ENCODE results near the gene PDE4D.

The PDE4D gene

DNA sequence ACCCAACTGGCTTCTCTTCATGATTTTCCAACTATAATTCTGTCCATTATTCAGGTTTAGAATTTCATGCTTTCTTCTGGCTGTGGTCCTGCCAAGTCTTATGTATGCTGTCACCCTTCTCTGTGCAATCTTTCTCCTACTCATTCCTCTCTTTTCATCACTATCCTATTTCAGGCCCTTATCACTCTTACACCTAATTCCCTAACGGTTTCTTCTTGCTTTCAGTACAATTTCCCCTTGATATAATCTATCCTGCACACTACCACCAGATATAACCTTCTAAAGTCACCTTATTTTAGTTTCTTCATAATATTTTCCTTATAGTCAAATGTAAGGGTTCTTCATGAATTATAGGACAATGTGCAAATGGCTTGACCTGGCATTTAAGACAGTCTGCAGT, 874.4 kb downstream of the PDE4D start:
- Histone ChIP-seq H3K27me3 (no peaks in the 10 kb centered on the region), H3K4me3 (no peak overlapping the region), H4K20me1 (no peaks in the 10 kb centered on the region), H3K27ac (no peak overlapping the region), H3K36me3 (peaks cover 6% of the 10 kb centered on the region; the same call in 1 of the 2 replicates), H3K9ac (no peak overlapping the region), H3K4me1 (no peaks in the 10 kb centered on the region), H3K4me2 (no peak overlapping the region), H3K9me3 (0 out of 2 replicates have a peak, but pooled peaks cover 4% of the 10 kb centered on the region)
- no peak for TF ChIP-seq Cebpa-rat (IDR thresholded peaks at IDR 0.05)

DNA sequence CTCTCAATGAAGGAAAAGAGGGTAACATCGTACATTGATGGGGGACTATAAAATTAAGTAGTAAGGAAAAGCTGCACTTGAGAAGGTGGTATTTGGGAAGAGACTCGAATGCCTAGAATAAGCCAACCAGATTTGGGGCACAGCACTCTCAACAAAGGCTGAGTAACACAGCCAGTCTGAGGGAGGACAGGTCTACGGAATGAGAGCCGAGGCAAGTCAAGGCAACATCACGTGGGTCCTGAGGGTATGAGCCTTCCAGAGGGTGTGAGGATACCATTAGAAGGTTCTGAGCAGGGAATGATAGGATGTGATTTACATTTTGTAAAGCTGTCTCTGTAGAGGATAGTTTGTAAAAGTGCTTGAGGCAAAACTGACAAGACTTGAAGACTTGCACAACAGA, 876.6 kb downstream of the PDE4D start:
- Histone ChIP-seq H3K27me3 (no peaks in the 10 kb centered on the region), H3K4me2 (no peak overlapping the region), H3K36me3 (0 out of 2 replicates have a peak, but pooled peaks cover 4% of the 10 kb centered on the region), H3K9ac (no peak overlapping the region), H3K27ac (no peak overlapping the region), H4K20me1 (no peaks in the 10 kb centered on the region), H3K9me3 (peaks cover 12% of the 10 kb centered on the region; the same call in 1 of the 2 replicates), H3K4me1 (no peaks in the 10 kb centered on the region), H3K4me3 (no peak overlapping the region)
- no peak for TF ChIP-seq Cebpa-rat (IDR thresholded peaks at IDR 0.05)

DNA sequence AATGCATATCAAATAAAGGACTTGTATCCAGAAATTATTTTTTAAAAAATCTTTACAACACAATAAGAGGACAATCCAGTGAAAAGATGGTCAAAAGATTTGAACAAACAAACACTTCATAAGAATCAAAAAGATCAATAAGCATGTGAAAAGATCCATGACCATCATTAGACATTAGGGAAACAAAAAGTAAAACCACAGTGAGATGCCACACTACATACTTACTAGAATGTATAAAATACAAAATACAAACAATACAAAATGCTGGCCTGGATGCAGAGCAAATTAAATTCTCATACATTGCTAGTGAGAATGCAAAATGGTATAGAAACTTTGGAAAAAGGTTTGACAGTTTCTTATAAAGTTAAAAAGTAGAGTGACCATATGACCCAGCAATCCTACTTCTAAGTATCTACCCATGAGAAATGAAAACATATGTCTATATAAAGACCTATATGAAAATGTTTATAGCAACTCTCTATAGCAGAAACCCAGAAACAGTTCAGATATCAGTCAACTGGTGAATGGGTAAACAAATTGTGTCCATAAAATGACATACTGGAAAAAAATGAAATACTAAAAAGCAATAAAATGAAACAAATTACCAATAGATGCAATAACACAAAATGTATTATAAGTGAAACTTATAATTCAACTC, 884.6 kb downstream of the PDE4D start:
- H3K27me3 ChIP-seq: no peaks in the 10 kb centered on the region
- H3K36me3 ChIP-seq: peaks cover 5% of the 10 kb centered on the region; the same call in 1 of the 2 replicates
- H3K27ac ChIP-seq: no peak overlapping the region
- no peak overlapping the region for H3K4me2 ChIP-seq
- H3K9me3 ChIP-seq: peaks cover 14% of the 10 kb centered on the region; the same call in 1 of the 2 replicates
- no peaks in the 10 kb centered on the region for H4K20me1 ChIP-seq
- H3K4me3 ChIP-seq: no peak overlapping the region
- no peak for TF ChIP-seq Cebpa-rat (IDR thresholded peaks at IDR 0.05)
- no peaks in the 10 kb centered on the region for H3K4me1 ChIP-seq
- no peak overlapping the region for H3K9ac ChIP-seq

DNA sequence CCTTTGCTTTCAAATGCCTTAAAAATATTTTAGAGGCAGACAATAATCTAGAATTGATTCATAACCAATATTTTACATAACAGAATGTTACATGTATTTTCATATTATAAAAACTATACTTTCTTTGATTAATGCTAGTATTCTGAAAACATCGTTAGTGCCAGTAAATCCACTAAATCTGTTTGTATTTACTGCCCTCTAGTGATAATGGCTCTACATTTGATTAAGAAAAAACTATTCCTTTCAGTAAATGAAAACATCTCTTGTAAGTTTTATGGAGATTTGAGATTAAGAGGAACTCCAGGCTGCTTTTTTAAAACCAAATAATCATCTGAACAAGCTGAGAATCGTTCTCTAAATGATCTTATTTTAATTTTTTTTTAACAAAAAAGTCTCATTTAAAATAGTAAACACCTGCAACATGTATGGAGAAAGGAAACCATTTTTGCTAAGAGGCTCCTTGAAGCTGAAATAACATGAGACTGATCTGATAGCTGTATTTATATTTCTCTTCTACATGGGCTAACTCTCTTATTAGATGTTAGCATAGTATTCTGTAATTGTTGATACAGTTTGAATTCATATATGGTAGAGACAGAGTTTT, 886.0 kb downstream of the PDE4D start:
- Histone ChIP-seq H3K27me3 (no peaks in the 10 kb centered on the region), H3K27ac (no peak overlapping the region), H4K20me1 (no peaks in the 10 kb centered on the region), H3K4me1 (no peaks in the 10 kb centered on the region), H3K36me3 (peaks cover 5% of the 10 kb centered on the region; the same call in 1 of the 2 replicates), H3K4me3 (no peak overlapping the region), H3K9ac (no peak overlapping the region), H3K9me3 (peaks cover 10% of the 10 kb centered on the region; the same call in 1 of the 2 replicates), H3K4me2 (no peak overlapping the region)
- no peak for TF ChIP-seq Cebpa-rat (IDR thresholded peaks at IDR 0.05)

DNA sequence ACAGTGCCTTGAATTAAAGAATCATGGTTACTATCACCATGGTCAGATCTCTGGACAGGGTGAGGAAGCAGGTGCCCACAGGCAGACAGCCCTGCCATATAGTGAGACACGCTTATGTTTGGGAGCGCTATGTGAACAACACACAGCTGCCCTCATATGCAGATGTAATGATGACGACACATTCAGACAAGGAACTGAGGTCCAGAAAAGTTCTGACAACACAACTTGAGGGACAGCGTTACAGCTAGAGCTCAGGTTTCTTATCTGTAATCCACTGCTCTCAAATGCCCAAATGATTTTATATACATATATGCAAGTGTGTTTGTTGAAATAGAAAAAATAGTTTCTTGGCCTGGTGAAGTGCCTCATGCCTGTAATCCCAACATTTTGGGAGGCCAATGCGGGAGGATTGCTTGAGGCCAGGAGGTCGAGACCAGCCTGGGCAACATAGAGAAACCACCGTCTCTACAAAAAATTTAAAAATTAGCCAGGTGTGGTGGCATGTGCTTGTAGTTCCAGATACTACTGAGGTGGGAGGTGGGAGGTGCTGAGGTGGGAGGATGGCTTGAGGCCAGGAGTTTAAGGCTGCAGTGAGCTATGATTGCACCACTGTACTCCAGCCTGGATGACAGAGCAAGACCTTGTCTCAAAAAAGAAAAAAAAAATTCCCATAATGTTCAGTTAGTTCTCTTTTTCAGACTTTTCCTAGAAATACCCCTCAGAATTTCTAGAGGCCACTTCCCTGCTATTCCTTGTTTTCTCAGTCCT, 887.4 kb downstream of the PDE4D start:
- TF ChIP-seq Cebpa-rat (IDR thresholded peaks at IDR 0.05): no peak
- Histone ChIP-seq H3K9me3 (peaks cover 6% of the 10 kb centered on the region; the same call in 1 of the 2 replicates), H3K4me2 (no peak overlapping the region), H3K36me3 (peaks cover 5% of the 10 kb centered on the region; the same call in 1 of the 2 replicates), H3K4me1 (no peaks in the 10 kb centered on the region), H4K20me1 (no peaks in the 10 kb centered on the region), H3K27ac (no peak overlapping the region), H3K27me3 (no peaks in the 10 kb centered on the region), H3K9ac (no peak overlapping the region), H3K4me3 (no peak overlapping the region)

DNA sequence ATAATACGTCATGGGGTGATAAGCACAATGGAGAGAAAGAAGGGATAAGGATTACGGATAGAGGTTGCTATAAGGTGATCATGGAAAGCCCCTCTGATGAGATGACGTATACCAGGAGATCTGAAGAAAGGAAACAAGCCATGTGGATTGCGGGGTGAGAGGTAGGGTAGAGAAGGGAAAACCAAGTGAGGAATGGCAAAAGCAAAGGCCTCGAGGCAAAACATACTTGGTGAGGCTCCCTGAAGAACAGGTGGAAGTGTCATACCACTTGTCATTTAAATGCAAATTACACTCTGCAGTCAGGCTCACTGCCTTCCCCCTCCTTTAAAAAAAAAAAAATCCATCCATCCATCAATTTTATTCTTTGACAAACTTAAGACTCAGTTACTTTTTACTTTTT, 889.9 kb downstream of the PDE4D start:
- Histone ChIP-seq H3K9me3 (no peaks in the 10 kb centered on the region), H3K27me3 (no peaks in the 10 kb centered on the region), H3K4me1 (no peaks in the 10 kb centered on the region), H3K27ac (no peak overlapping the region), H4K20me1 (no peaks in the 10 kb centered on the region), H3K9ac (no peak overlapping the region), H3K4me3 (no peak overlapping the region), H3K4me2 (no peak overlapping the region), H3K36me3 (no peaks in the 10 kb centered on the region)
- no peak for TF ChIP-seq Cebpa-rat (IDR thresholded peaks at IDR 0.05)

DNA sequence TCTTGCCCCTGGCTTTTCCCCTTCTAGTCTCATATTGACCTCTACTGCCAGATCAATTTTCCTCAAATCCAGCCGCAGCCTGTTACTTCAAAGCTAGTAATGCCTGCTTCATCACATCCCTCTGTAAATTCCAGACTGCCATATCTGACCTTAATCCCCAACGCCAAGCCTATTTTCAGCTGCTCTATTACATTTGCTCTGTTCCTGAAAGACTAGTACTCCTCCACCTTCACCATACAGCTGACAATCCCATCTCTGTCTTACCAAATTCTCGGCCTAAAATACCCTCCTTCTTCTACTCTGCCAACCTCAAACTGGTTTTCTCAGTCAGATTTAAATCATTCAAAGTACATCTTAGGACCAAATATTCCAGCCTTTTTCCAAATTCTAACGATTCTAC, 890.4 kb downstream of the PDE4D start:
- Histone ChIP-seq H3K4me2 (no peak overlapping the region), H3K4me3 (no peak overlapping the region), H3K9ac (no peak overlapping the region), H4K20me1 (no peaks in the 10 kb centered on the region), H3K27me3 (no peaks in the 10 kb centered on the region), H3K36me3 (no peaks in the 10 kb centered on the region), H3K9me3 (no peaks in the 10 kb centered on the region), H3K27ac (no peak overlapping the region), H3K4me1 (no peaks in the 10 kb centered on the region)
- no peak for TF ChIP-seq Cebpa-rat (IDR thresholded peaks at IDR 0.05)

DNA sequence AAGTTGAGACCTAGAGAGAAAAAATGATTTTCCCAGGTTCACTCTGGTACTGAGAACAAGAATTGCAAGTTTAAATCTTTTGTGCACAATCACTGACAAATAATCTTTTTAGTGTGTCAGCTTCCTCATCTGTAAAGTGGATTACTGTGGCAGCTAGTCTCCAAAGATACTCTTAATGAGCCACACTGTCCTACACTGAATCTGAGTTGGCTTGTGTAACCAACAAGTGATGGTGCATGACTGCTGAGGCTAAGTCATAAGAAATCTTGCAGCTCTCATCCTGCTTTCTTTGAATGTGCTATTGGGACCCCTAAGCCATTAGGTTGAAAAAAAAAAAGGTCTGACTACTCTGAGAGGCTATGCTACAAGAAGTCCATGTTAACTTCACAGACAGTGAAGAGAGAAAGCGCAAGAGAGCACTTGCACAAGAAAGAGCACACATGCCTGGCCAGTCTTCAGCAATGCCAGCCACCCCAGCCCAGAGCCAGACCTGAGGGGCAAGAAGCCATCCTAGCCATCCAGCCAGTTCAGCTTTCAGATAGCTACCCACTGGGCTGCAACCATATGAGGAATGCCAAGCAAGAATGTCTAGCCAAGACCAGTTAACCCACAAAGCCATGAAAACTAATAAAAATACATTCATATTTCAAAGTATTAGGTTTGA, 891.2 kb downstream of the PDE4D start:
- Histone ChIP-seq H3K4me2 (no peak overlapping the region), H3K36me3 (no peaks in the 10 kb centered on the region), H3K4me1 (no peaks in the 10 kb centered on the region), H3K9ac (no peak overlapping the region), H3K27me3 (no peaks in the 10 kb centered on the region), H4K20me1 (no peaks in the 10 kb centered on the region), H3K27ac (no peak overlapping the region), H3K4me3 (no peak overlapping the region), H3K9me3 (no peaks in the 10 kb centered on the region)
- TF ChIP-seq Cebpa-rat (IDR thresholded peaks at IDR 0.05): no peak

DNA sequence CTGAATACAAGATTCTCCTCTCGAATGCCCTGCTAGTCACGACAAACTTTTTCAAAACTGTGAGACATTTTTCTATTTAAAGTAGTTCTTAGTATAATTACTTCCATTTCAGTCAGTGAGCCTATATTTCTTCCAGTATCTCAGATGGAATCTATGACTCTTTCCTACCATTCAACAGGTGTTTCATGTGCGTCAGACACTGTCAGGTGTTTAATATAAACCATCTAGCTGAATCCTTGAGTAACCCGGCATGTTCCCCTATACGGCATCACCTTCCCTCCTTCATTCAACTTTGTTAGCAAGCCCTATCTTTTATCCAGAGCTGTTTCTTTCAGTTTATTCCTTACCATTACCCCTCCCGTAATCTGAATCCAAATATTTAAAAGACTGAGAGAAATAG, 891.8 kb downstream of the PDE4D start:
- Histone ChIP-seq H3K4me2 (no peak overlapping the region), H3K27me3 (no peaks in the 10 kb centered on the region), H3K9me3 (no peaks in the 10 kb centered on the region), H3K4me1 (no peaks in the 10 kb centered on the region), H4K20me1 (no peaks in the 10 kb centered on the region), H3K9ac (no peak overlapping the region), H3K4me3 (no peak overlapping the region), H3K27ac (no peak overlapping the region), H3K36me3 (no peaks in the 10 kb centered on the region)
- no peak for TF ChIP-seq Cebpa-rat (IDR thresholded peaks at IDR 0.05)
